Right forelimb (tissue), 1 donor: ENCODE measurements around the gene MS4A4A.
"Not testable (repeated sequence)": the region's sequence is repeated elsewhere in the genome, so short reads cannot be mapped to it uniquely, and the experiment has no call there.

Experiments used
- DNase-seq: peaks from one replicate; pipeline ENCODE4 v3.0.0-alpha.2; 2018

MS4A4A gene

GRCh38 chr11:60280412-60280811 is at the start of gene MS4A4A:
Gene MS4A4A (plus strand): TSS chr11:60280666. CDS start chr11:60280676, 10 bp downstream.
- no peak for DNase-seq

- DNase-seq = no peak
These were observed 49.8 kb upstream of the MS4A4A start for GRCh38 chr11:60230681-60231080.

GRCh38 chr11:60235321-60235720 is 45.1 kb upstream of the MS4A4A start:
- DNase-seq = no peak

GRCh38 chr11:60240662-60241061 is 39.8 kb upstream of the MS4A4A start:
- no peak for DNase-seq

GRCh38 chr11:60241786-60242185 is 38.7 kb upstream of the MS4A4A start:
- no peak for DNase-seq

- DNase-seq = no peak
These were observed 37.7 kb upstream of the MS4A4A start, which contains the start of gene MS4A4E for GRCh38 chr11:60242740-60243239. Gene MS4A4E (minus strand): TSS chr11:60243137. CDS start chr11:60230055, 13,082 bp downstream.

GRCh38 chr11:60251485-60252212 is 28.8 kb upstream of the MS4A4A start:
- DNase-seq = no peak

GRCh38 chr11:60252213-60253108 is 28.0 kb upstream of the MS4A4A start:
- DNase-seq = no peak

- DNase-seq = no peak
These were observed 22.3 kb upstream of the MS4A4A start for GRCh38 chr11:60257956-60258722.

- no peak for DNase-seq
These were observed 19.5 kb upstream of the MS4A4A start for GRCh38 chr11:60261014-60261413.

GRCh38 chr11:60263402-60263801 is 17.1 kb upstream of the MS4A4A start:
- no peak for DNase-seq

GRCh38 chr11:60264644-60265043 is 15.8 kb upstream of the MS4A4A start:
- no peak for DNase-seq

GRCh38 chr11:60265373-60266214 is 14.9 kb upstream of the MS4A4A start:
- DNase-seq = no peak

- DNase-seq = no peak
These were observed 6.0 kb upstream of the MS4A4A start for GRCh38 chr11:60274416-60274815.

GRCh38 chr11:60281485-60281884 is 1.0 kb downstream of the MS4A4A start:
- DNase-seq = no peak

- no peak for DNase-seq
These were observed 1.8 kb downstream of the MS4A4A start for GRCh38 chr11:60282286-60282685.

- DNase-seq = not testable (repeated sequence)
These were observed 5.1 kb downstream of the MS4A4A start for GRCh38 chr11:60285411-60286126.

- no peak for DNase-seq
These were observed 8.1 kb downstream of the MS4A4A start for GRCh38 chr11:60288531-60288930.

- DNase-seq = no peak
These were observed 11.7 kb downstream of the MS4A4A start for GRCh38 chr11:60292145-60292544.

GRCh38 chr11:60301178-60301577 is 20.7 kb downstream of the MS4A4A start:
- no peak for DNase-seq

GRCh38 chr11:60301884-60302283 is 21.4 kb downstream of the MS4A4A start:
- DNase-seq = not testable (repeated sequence)
